Neural progenitor cell (in vitro differentiated cells): ENCODE data around the gene AREL1. TPM values are rescaled to one million over a fixed set of nuclear protein-coding genes. Genes with fewer than 3 reads are reported as not detected.

Experiments
- DNase-seq: peaks from one replicate; pipeline ENCODE4 v3.0.0-alpha.2; 2016; ENCODE audit warnings: low spot score
- H2AFZ ChIP-seq: fragments of 200-600 bp; sonication (generic); replicated peaks from 2 replicates; pipeline ENCODE4 v1.6.1; 2016; ENCODE audit warnings: antibody characterized with exemption
- H3F3A ChIP-seq: fragments of 200-600 bp; sonication (generic); 2 replicates; pipeline ENCODE4 v1.6.1; 2016; ENCODE audit warnings: antibody characterized with exemption, low read depth
- H3K27ac ChIP-seq: fragments of 200-600 bp; sonication (generic); 2 replicates; pipeline ENCODE4 v1.5.1; 2016; ENCODE audit warnings: mild to moderate bottlenecking
- H3K27me3 ChIP-seq: fragments of 200-600 bp; sonication (generic); 2 replicates; pipeline ENCODE4 v1.6.1; 2016; ENCODE audit warnings: mild to moderate bottlenecking, moderate library complexity
- H3K36me3 ChIP-seq: fragments of 200-600 bp; sonication (generic); 2 replicates; pipeline ENCODE4 v1.5.1; 2016
- H3K4me1 ChIP-seq: fragments of 200-600 bp; sonication (generic); 2 replicates; pipeline ENCODE4 v1.6.1; 2016; ENCODE audit warnings: mixed run types
- H3K4me2 ChIP-seq: fragments of 200-600 bp; sonication (generic); 2 replicates; pipeline ENCODE4 v1.6.1; 2016
- H3K4me3 ChIP-seq: fragments of 200-600 bp; sonication (generic); 2 replicates; pipeline ENCODE4 v1.5.1; 2016
- H3K79me2 ChIP-seq: fragments of 200-600 bp; sonication (generic); 2 replicates; pipeline ENCODE4 v1.6.1; 2016; ENCODE audit warnings: low read depth
- H3K9ac ChIP-seq: fragments of 200-600 bp; sonication (generic); 2 replicates; pipeline ENCODE4 v1.6.1; 2016
- H3K9me3 ChIP-seq: fragments of 200-600 bp; sonication (generic); 2 replicates; pipeline ENCODE4 v1.5.1; 2016; ENCODE audit warnings: low read depth
- H4K20me1 ChIP-seq: fragments of 200-600 bp; sonication (generic); 2 replicates; pipeline ENCODE4 v1.6.1; 2016; ENCODE audit warnings: low read depth
- H3K27ac Mint-ChIP-seq: 3 replicates; pipeline ENCODE4 v1.8.0; 2021; ENCODE audit warnings: mixed read lengths
- H3K27me3 Mint-ChIP-seq: 2 replicates; pipeline ENCODE4 v1.8.0; 2022; ENCODE audit warnings: low read depth, mild to moderate bottlenecking, inconsistent platforms, moderate library complexity, mixed read lengths; ENCODE audit not compliant: insufficient read depth
- H3K36me3 Mint-ChIP-seq: 3 replicates; pipeline ENCODE4 v1.8.0; 2021; ENCODE audit warnings: mixed read lengths
- H3K4me1 Mint-ChIP-seq: 3 replicates; pipeline ENCODE4 v1.8.0; 2021; ENCODE audit warnings: mixed read lengths
- H3K4me3 Mint-ChIP-seq: 3 replicates; pipeline ENCODE4 v1.8.0; 2021; ENCODE audit warnings: mild to moderate bottlenecking, moderate library complexity, mixed read lengths
- H3K9me3 Mint-ChIP-seq: 3 replicates; pipeline ENCODE4 v1.8.0; 2020; ENCODE audit warnings: mixed read lengths
- CTCF ChIP-seq: fragments of 200-600 bp; sonication (generic); IDR thresholded peaks from 2 replicates; pipeline ENCODE4 v1.5.1; 2017; ENCODE audit warnings: antibody characterized with exemption, mild to moderate bottlenecking
- EZH2 ChIP-seq: fragments of 200-600 bp; sonication (generic); IDR thresholded peaks from 2 replicates; pipeline ENCODE4 v1.6.1; 2017; ENCODE audit warnings: antibody characterized with exemption, mild to moderate bottlenecking, moderate library complexity
- EZH2phosphoT487 ChIP-seq: fragments of 200-600 bp; sonication (generic); IDR thresholded peaks from 2 replicates; pipeline ENCODE4 v1.6.1; 2017; ENCODE audit warnings: antibody characterized with exemption
- total RNA-seq: library from RNA; depleted of rRNA; stranded (reverse); fragments of >200 nt; gene quantifications from 2 replicates; pipeline ENCODE4 v1.2.3, GENCODE V29; 2015; ENCODE audit warnings: low replicate concordance

The AREL1 gene
- total RNA-seq, 1 donor from 2014 or later = 25.2 TPM

DNA sequence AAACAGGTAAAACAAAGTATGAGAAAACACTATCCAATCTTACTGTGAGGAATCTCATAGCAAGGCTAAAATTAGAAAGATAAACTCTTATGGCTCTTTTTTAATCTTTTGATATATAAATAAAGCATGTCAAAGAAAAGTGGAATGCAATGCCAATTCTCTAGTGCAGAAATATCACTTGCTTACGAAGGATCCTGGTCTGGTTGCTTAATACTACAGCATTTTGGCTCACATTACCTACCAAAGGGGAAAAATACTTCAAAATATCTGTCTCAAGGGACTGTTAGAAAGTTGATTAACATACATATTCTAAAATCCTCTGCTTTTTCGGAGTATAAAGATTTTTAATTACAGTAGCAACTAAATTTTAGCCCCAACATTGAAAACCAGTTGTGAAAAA, 21.4 kb downstream of the AREL1 start:
- no peaks in the 10 kb centered on the region for H3K4me1 ChIP-seq
- no peaks in the 10 kb centered on the region for H3F3A ChIP-seq
- Mint-ChIP-seq H3K9me3 (no peaks in the 10 kb centered on the region), H3K4me1 (no peaks in the 10 kb centered on the region), H3K27me3 (no peaks in the 10 kb centered on the region), H3K27ac (no peak overlapping the region), H3K36me3 (peaks cover 9% of the 10 kb centered on the region), H3K4me3 (no peak overlapping the region)
- peaks cover 36% of the 10 kb centered on the region for H3K79me2 ChIP-seq
- TF ChIP-seq CTCF = no peak
- TF ChIP-seq EZH2 = no peak
- peaks cover 12% of the 10 kb centered on the region for H4K20me1 ChIP-seq
- H3K27ac ChIP-seq = no peak overlapping the region
- H3K4me2 ChIP-seq = no peak overlapping the region
- no peaks in the 10 kb centered on the region for H3K9me3 ChIP-seq
- no peak overlapping the region for H2AFZ ChIP-seq
- no peak overlapping the region for H3K9ac ChIP-seq
- no peaks in the 10 kb centered on the region for H3K27me3 ChIP-seq
- no peak for DNase-seq
- no peak overlapping the region for H3K4me3 ChIP-seq
- peaks cover 6% of the 10 kb centered on the region for H3K36me3 ChIP-seq

DNA sequence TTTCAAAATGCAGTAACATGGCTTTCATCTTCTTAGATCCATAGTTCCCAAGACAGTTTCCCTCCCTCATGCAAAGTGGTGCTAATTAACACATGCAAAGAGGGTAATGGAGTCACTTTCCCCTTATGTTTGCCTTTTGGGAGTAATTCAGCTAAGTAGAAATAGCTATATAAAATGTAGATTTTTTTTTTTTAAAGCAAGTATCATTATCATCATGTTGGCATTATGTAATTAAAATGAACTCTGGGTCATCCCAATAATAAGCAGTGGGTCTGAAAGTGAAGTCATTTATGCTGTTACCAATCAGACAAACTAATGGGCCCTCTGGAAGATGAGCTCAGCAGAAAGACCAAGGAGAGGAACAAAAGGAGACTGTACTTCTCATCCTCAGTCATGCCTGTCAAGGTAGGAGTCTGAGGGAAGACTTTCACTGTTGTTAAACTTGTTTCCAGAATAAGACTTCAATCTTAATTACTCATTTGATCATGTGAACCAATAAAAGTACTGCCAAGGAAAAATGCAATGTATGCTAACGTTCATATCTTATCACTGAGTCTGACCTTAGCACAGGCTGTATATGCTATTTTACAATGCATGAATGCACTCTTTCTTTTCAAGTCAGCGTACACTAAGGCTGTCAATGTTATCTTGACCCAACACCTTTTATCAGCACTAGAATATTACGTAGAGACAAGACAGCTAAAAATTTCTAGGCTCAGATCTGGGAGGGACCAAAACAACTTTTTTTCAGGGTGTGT, 26.8 kb downstream of the AREL1 start:
- H3K4me1 Mint-ChIP-seq = no peaks in the 10 kb centered on the region
- Histone ChIP-seq H3K9ac (no peak overlapping the region), H3K4me1 (no peaks in the 10 kb centered on the region), H3F3A (no peaks in the 10 kb centered on the region), H3K27ac (no peak overlapping the region), H3K36me3 (peaks cover 6% of the 10 kb centered on the region), H3K79me2 (no peaks in the 10 kb centered on the region), H3K9me3 (no peaks in the 10 kb centered on the region), H3K27me3 (no peaks in the 10 kb centered on the region), H4K20me1 (no peaks in the 10 kb centered on the region), H3K4me2 (no peak overlapping the region), H3K4me3 (no peak overlapping the region), H2AFZ (no peak overlapping the region)
- H3K27ac Mint-ChIP-seq = no peak overlapping the region
- H3K27me3 Mint-ChIP-seq = no peaks in the 10 kb centered on the region
- peaks cover 9% of the 10 kb centered on the region for H3K36me3 Mint-ChIP-seq
- no peak for TF ChIP-seq EZH2
- no peak for TF ChIP-seq EZH2phosphoT487
- no peak for TF ChIP-seq CTCF
- H3K9me3 Mint-ChIP-seq = no peaks in the 10 kb centered on the region
- DNase-seq = no peak
- no peak overlapping the region for H3K4me3 Mint-ChIP-seq

DNA sequence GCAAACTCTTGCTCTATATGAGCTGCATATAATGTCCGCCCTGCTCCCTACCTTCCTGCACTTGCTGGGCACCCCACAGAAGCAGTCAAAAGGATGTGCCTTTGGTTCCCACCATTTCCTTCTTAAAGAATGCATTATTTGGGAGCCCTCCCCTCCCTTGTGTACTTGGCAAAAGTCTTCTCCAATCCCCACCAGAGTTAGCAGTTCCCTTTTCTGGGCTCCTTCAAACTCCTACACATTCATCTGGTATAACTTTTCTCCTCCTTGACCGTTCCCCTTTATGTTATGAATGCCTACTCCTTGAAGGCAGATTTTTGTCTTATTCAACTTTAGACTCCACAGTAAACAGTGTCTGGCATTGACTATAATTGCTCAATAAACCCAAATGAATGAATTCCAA, 27.8 kb downstream of the AREL1 start:
- Histone ChIP-seq H3K27ac (no peak overlapping the region), H4K20me1 (no peaks in the 10 kb centered on the region), H3K9ac (no peak overlapping the region), H3K4me2 (no peak overlapping the region), H3K27me3 (no peaks in the 10 kb centered on the region), H3K4me3 (no peak overlapping the region), H3F3A (no peaks in the 10 kb centered on the region), H3K79me2 (no peaks in the 10 kb centered on the region), H2AFZ (no peak overlapping the region), H3K9me3 (no peaks in the 10 kb centered on the region), H3K36me3 (no peaks in the 10 kb centered on the region), H3K4me1 (no peaks in the 10 kb centered on the region)
- Mint-ChIP-seq H3K27me3 (no peaks in the 10 kb centered on the region), H3K36me3 (peaks cover 9% of the 10 kb centered on the region), H3K27ac (no peak overlapping the region), H3K4me1 (no peaks in the 10 kb centered on the region), H3K4me3 (no peak overlapping the region), H3K9me3 (no peaks in the 10 kb centered on the region)
- DNase-seq = no peak
- TF ChIP-seq EZH2phosphoT487 = no peak
- TF ChIP-seq CTCF = no peak
- no peak for TF ChIP-seq EZH2
